ENCODE results near the gene SIRT1. TPM values are rescaled to one million over a fixed set of nuclear protein-coding genes. Genes with fewer than 3 reads are reported as not detected.
A peak's percentile ranks its signal among the peaks of the same experiment; 100 is the strongest.

SIRT1 gene
- total RNA-seq, 3 donors from 2014 or later: 15.2 to 42.2 (median 23.1) TPM

DNA sequence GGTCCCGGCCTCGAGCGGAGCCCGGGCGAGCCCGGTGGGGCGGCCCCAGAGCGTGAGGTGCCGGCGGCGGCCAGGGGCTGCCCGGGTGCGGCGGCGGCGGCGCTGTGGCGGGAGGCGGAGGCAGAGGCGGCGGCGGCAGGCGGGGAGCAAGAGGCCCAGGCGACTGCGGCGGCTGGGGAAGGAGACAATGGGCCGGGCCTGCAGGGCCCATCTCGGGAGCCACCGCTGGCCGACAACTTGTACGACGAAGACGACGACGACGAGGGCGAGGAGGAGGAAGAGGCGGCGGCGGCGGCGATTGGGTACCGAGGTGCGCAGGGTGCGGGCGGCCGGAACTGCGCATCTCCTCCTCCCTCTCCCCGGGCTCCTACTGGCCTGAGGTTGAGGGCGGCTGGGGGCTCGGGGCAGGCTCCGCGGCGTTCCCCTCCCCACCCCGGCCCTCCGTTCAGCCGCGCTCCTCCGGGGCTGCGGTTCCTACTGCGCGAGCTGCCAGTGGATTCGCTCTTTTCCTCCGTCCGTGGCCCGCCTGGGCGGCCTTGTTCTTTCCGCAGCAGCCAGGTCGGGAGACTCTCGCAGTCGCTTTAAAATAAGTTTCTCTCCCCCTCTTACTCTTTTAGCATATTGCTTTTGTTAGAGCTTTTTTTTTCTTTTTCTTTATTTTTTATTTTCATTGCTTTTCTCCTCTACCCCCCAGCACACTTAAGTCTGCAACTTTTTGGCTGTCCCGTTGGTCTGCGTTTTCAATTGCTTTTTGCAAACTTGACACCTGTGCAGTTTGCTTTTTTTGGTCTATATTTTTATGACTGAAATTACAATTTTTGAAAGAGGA, 600 bp downstream of the SIRT1 start:
- ATAC-seq: peak; percentile 80
- Histone ChIP-seq H3K36me3 (ENCODE audit: low read depth) (no peaks in the 10 kb centered on the region), H3K4me1 (ENCODE audit: low read depth) (peaks cover 17% of the 10 kb centered on the region), H3K9me3 (no peaks in the 10 kb centered on the region), H3K4me3 (peak overlapping the region; percentile 35)
- intact Hi-C loops (cut with DNase I, micrococcal nuclease): no loop called here
- peak; percentile 84 to 91 (median 90) for DNase-seq
- TF ChIP-seq, protein P1, sequence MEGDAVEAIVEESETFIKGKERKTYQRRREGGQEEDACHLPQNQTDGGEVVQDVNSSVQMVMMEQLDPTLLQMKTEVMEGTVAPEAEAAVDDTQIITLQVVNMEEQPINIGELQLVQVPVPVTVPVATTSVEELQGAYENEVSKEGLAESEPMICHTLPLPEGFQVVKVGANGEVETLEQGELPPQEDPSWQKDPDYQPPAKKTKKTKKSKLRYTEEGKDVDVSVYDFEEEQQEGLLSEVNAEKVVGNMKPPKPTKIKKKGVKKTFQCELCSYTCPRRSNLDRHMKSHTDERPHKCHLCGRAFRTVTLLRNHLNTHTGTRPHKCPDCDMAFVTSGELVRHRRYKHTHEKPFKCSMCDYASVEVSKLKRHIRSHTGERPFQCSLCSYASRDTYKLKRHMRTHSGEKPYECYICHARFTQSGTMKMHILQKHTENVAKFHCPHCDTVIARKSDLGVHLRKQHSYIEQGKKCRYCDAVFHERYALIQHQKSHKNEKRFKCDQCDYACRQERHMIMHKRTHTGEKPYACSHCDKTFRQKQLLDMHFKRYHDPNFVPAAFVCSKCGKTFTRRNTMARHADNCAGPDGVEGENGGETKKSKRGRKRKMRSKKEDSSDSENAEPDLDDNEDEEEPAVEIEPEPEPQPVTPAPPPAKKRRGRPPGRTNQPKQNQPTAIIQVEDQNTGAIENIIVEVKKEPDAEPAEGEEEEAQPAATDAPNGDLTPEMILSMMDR (IDR thresholded peaks at IDR 0.05): no peak

DNA sequence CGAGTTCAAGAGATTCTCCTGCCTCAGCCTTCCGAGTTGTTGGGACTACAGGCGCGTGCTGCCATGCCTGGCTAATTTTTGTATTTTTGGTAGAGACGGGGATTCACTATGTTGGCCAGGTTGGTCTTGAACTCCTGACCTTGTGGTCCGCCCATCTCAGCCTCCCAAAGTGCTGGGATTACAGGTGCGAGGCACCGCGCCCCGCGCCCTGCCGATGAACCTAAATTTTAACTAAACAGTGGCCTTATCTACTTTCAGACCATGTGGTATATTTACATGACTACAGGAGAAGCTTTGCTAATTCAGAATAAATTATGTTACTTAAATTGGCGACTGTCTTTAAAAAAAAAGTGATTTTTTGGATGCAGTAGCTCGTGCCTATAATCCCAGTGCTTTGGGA, 9.2 kb downstream of the SIRT1 start:
- Histone ChIP-seq H3K36me3 (ENCODE audit: low read depth) (no peaks in the 10 kb centered on the region), H3K4me1 (ENCODE audit: low read depth) (peaks cover 4% of the 10 kb centered on the region), H3K9me3 (no peaks in the 10 kb centered on the region), H3K4me3 (no peak overlapping the region)
- intact Hi-C loops (cut with DNase I, micrococcal nuclease): no loop called here
- ATAC-seq (no peak), DNase-seq (no peak)
- TF ChIP-seq, protein P1 (IDR thresholded peaks at IDR 0.05): no peak

DNA sequence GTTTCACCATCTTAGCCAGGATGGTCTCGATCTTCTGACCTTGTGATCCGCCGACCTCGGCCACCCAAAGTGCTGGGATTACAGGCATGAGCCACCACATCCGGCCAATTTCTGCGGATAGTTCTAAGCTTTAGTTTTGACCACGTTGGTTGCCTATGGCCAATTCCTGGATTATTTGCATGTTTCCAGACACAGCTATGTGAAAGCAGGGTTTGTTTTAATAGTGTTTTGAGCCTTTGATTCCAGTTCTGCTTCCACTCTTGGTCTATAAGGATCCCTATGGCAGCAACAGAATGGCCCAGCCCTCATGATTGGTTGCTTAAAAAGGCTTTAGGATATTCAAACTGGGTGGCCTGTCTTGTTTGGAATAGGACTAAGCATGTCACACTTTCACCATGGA, 19.1 kb downstream of the SIRT1 start:
- TF ChIP-seq, protein P1 (IDR thresholded peaks at IDR 0.05): no peak
- H3K36me3 ChIP-seq (ENCODE audit: low read depth): no peaks in the 10 kb centered on the region

DNA sequence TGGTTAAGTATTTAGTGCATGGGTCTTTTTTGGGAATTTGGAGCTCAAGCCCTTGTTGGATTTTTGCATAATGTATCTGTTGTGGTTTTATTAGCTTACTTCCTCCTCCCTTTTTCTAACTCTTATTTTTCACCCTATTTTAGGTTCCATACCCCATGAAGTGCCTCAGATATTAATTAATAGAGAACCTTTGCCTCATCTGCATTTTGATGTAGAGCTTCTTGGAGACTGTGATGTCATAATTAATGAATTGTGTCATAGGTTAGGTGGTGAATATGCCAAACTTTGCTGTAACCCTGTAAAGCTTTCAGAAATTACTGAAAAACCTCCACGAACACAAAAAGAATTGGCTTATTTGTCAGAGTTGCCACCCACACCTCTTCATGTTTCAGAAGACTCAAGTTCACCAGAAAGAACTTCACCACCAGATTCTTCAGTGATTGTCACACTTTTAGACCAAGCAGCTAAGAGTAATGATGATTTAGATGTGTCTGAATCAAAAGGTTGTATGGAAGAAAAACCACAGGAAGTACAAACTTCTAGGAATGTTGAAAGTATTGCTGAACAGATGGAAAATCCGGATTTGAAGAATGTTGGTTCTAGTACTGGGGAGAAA, 28.0 kb downstream of the SIRT1 start:
- TF ChIP-seq, protein P1 (IDR thresholded peaks at IDR 0.05): no peak
- Histone ChIP-seq H3K9me3 (no peaks in the 10 kb centered on the region), H3K36me3 (ENCODE audit: low read depth) (peaks cover 9% of the 10 kb centered on the region), H3K4me1 (ENCODE audit: low read depth) (no peaks in the 10 kb centered on the region), H3K4me3 (no peak overlapping the region)
- DNase-seq (no peak), ATAC-seq (no peak)
- intact Hi-C loops (cut with DNase I, micrococcal nuclease): no loop called here

More for the DNA sequence above, 19.1 kb downstream of the SIRT1 start:
- Histone ChIP-seq H3K4me3 (no peak overlapping the region), H3K4me1 (ENCODE audit: low read depth) (no peaks in the 10 kb centered on the region), H3K9me3 (no peaks in the 10 kb centered on the region)
- intact Hi-C loops (cut with DNase I, micrococcal nuclease): no loop called here
- ATAC-seq (no peak), DNase-seq (no peak)

DNA sequence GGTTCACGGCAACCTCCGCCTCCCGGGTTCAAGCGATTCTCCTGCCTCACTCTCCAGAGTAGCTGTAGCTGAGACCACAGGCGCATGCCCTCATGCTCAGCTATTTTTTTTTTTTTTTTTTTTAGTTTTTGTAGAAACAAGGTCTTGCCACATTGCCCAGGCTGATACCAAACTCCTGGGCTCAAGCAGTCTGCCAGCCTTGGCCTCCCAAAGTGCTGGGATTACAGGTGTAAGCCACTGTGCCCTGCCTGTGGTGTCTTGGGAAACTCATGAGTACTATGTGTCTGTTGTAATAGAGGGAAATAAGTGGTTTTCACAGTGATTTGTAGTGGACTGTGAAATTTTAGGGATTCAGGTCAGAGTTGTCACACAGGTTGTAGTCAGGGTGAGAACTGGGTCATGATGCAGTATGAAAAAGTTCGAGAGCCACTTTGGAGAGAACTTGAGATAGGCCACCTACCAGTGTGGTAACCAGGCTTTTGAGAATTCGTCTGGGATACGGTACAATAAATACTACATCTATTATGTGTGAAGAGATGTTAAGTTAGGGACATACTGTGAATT, 30.4 kb downstream of the SIRT1 start:
- TF ChIP-seq, protein P1 (IDR thresholded peaks at IDR 0.05): no peak
- no peak for DNase-seq
- intact Hi-C loops (cut with DNase I, micrococcal nuclease): no loop called here
- ATAC-seq: no peak
- Histone ChIP-seq H3K9me3 (no peaks in the 10 kb centered on the region), H3K4me1 (ENCODE audit: low read depth) (no peaks in the 10 kb centered on the region), H3K36me3 (ENCODE audit: low read depth) (peaks cover 9% of the 10 kb centered on the region), H3K4me3 (no peak overlapping the region)
